HL-60/S4 treated with retinoic acid at 250 ng/mL for 4 days and 3 days (cell line): ENCODE measurements around the gene ATF1.
"Not testable (repeated sequence)": the region's sequence is repeated elsewhere in the genome, so short reads cannot be mapped to it uniquely, and the experiment has no call there.

Experiments used
- in situ Hi-C: fragments of 300-500 bp; cut with MboI; formaldehyde crosslinking; loops from 2 replicates; pipeline ENCODE4 v1.7.0; 2022; ENCODE audit warnings: low sequenced_read_pairs

The ATF1 gene

GRCh38 chr12:50848963-50849362 is 85.1 kb downstream of the ATF1 start:
- in situ Hi-C loops, result no loop called here

GRCh38 chr12:50855218-50855617 is 91.3 kb downstream of the ATF1 start:
- in situ Hi-C loops, result not testable (repeated sequence)

GRCh38 chr12:50855679-50856078 is 91.8 kb downstream of the ATF1 start:
- in situ Hi-C loops, result not testable (repeated sequence)

- in situ Hi-C loops, result no loop called here
Measured at GRCh38 chr12:50859621-50860310, 95.9 kb downstream of the ATF1 start.

- in situ Hi-C loops, result no loop called here
Measured at GRCh38 chr12:50862316-50862715, 98.4 kb downstream of the ATF1 start.

GRCh38 chr12:50865266-50865665 is 101.4 kb downstream of the ATF1 start:
- in situ Hi-C loops, result no loop called here

- in situ Hi-C loops, result not testable (repeated sequence)
Measured at GRCh38 chr12:50868881-50869280, 105.0 kb downstream of the ATF1 start.
